Fibroblast of pulmonary artery (primary cell): ENCODE results near the gene JUNB.

Experiments used
- DNase-seq: peaks from one replicate; pipeline ENCODE4 v3.0.0-alpha.2; 2010; ENCODE audit warnings: low read depth
- H3K4me3 ChIP-seq: replicated peaks from 2 replicates; pipeline ENCODE4 v1.5.1; 2011; ENCODE audit warnings: low read depth, mild to moderate bottlenecking, control low read depth, low read length, moderate library complexity
- CTCF ChIP-seq: IDR thresholded peaks from 2 replicates; pipeline ENCODE4 v1.5.1; 2011; ENCODE audit warnings: mild to moderate bottlenecking, control low read depth, low read length, inconsistent platforms; ENCODE audit errors: missing control alignments

Gene JUNB

GRCh38 chr19:12785431-12786031 is 5.8 kb upstream of the JUNB start:
- no peak overlapping the region for H3K4me3 ChIP-seq
- no peak for TF ChIP-seq CTCF
- DNase-seq: no peak

- H3K4me3 ChIP-seq: no peak overlapping the region
- TF ChIP-seq CTCF: no peak
- DNase-seq: no peak
Measured at GRCh38 chr19:12786141-12786870, 5.0 kb upstream of the JUNB start.

GRCh38 chr19:12786952-12787351 is 4.3 kb upstream of the JUNB start:
- DNase-seq: no peak
- H3K4me3 ChIP-seq: no peak overlapping the region
- no peak for TF ChIP-seq CTCF

GRCh38 chr19:12787458-12787857 is 3.8 kb upstream of the JUNB start:
- no peak for DNase-seq
- no peak overlapping the region for H3K4me3 ChIP-seq
- no peak for TF ChIP-seq CTCF

GRCh38 chr19:12788042-12788681 is 3.1 kb upstream of the JUNB start:
- peak overlapping the region; percentile 48 for H3K4me3 ChIP-seq

GRCh38 chr19:12788682-12789097 is 2.6 kb upstream of the JUNB start:
- H3K4me3 ChIP-seq: peak overlapping the region; percentile 48
- no peak for TF ChIP-seq CTCF
- DNase-seq: peak; percentile 77

More at GRCh38 chr19:12788042-12788681, 3.1 kb upstream of the JUNB start:
- DNase-seq: no peak
- TF ChIP-seq CTCF: no peak
